Lung (tissue), 12 donors: ENCODE results near the gene FCRL6. TPM values are rescaled to one million over a fixed set of nuclear protein-coding genes. Genes with fewer than 3 reads are reported as not detected.

Experiments used
- ATAC-seq: fragments of 200-7000 bp; cut with Tn5 transposase; one replicate; pipeline ENCODE4 v1.9.1; 2020; ENCODE audit warnings: moderate number of reproducible peaks; ENCODE audit not compliant: insufficient read depth, low FRiP score
- DNase-seq, 3 donors: peaks; one replicate each; pipeline ENCODE4 v3.0.0-alpha.2; 2013 to 2017
- H3K27ac ChIP-seq, 2 donors: one replicate each; pipeline ENCODE4 v1.5.1; 2013; ENCODE audit warnings: mild to moderate bottlenecking in 2 of 2, moderate library complexity in 2 of 2, control low read depth in 1 of 2, inconsistent platforms in 1 of 2, low read depth in 1 of 2, low read length in 1 of 2
- H3K27me3 ChIP-seq, 3 donors: one replicate each; pipeline ENCODE4 v1.5.1; 2013; ENCODE audit warnings: low read length in 2 of 3; ENCODE audit not compliant: control insufficient read depth in 3 of 3, insufficient read depth in 3 of 3
- H3K36me3 ChIP-seq, 4 donors: one replicate each; pipeline ENCODE4 v1.5.1; 2013; ENCODE audit warnings: low read length in 4 of 4, mild to moderate bottlenecking in 1 of 4, moderate library complexity in 1 of 4; ENCODE audit not compliant: control insufficient read depth in 4 of 4, insufficient read depth in 4 of 4
- H3K4me1 ChIP-seq, 5 donors: one replicate each; pipeline ENCODE4 v1.5.1; 2013; ENCODE audit warnings: low read length in 5 of 5, mild to moderate bottlenecking in 2 of 5, moderate library complexity in 1 of 5; ENCODE audit not compliant: control insufficient read depth in 5 of 5, insufficient read depth in 5 of 5
- H3K4me3 ChIP-seq: one replicate; pipeline ENCODE4 v1.5.1; 2013; ENCODE audit warnings: mild to moderate bottlenecking, control low read depth, moderate library complexity
- H3K9ac ChIP-seq, 2 donors: one replicate each; pipeline ENCODE4 v1.5.1; 2013; ENCODE audit warnings: low read length in 2 of 2, control low read depth in 1 of 2; ENCODE audit not compliant: insufficient read depth in 1 of 2
- H3K9me3 ChIP-seq, 4 donors: one replicate each; pipeline ENCODE4 v1.5.1; 2013; ENCODE audit warnings: low read length in 3 of 4, mild to moderate bottlenecking in 1 of 4, moderate library complexity in 1 of 4; ENCODE audit not compliant: control insufficient read depth in 4 of 4, insufficient read depth in 3 of 4
- WGBS, 2 donors: extraction: QIAGEN DNeasy Blood & Tissue Kit; methylation state at CpG; one replicate each; pipeline ENCODE4 v1.1.7; 2013; 5-methylcytosine and 5-hydroxymethylcytosine counted together
- polyA plus RNA-seq, 2 donors: library from polyadenylated mRNA; stranded (reverse); fragments of 200-250 nt; gene quantifications; one replicate each; pipeline ENCODE4 v1.2.1, GENCODE V29; 2013
- total RNA-seq, 2 donors: library from RNA; depleted of rRNA in 1 of 2; stranded (reverse); fragments of >200 nt in 1 of 2; gene quantifications; one replicate each; pipeline ENCODE4 v1.2.1, GENCODE V29; 2014 to 2021
- TF ChIP-seq, protein P1 (sequence below): IDR thresholded peaks from 2 replicates; pipeline ENCODE4 v1.5.1; 2012; ENCODE audit warnings: mild to moderate bottlenecking; ENCODE audit errors: control extremely low read depth, extremely low read depth
- donor health status: control.
- donor health status: control.
- donor health status: Bipolar disorder and iron deficiency.
- donor health status: healthy.
- donor health status: DM: yes; HTN: yes; CAD: no.

FCRL6 gene
- total and polyA plus RNA-seq, 4 donors: 0.55 to 0.82 (median 0.71) TPM

DNA sequence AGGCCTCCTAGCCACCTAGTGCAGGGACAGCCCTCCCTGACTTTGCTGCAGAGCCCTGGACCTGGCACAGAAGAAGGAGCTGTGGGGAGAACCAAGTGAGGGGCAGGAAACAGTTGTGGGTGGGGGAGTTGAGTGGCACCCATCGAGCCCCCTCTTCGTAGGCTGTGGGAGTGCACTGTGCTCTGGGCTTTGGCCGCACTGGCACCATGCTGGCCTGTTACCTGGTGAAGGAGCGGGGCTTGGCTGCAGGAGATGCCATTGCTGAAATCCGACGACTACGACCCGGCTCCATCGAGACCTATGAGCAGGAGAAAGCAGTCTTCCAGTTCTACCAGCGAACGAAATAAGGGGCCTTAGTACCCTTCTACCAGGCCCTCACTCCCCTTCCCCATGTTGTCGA lies 20.2 kb upstream of the FCRL6 start:
- Histone ChIP-seq H3K4me3 (peak overlapping the region; percentile 1), H3K4me1 (peaks cover 0 to 13% (median 5%) of the 10 kb centered on the region in 5 donors), H3K9ac (no peak overlapping the region), H3K9me3 (no peaks in the 10 kb centered on the region), H3K27me3 (no peaks in the 10 kb centered on the region), H3K27ac (peak overlapping the region in 1 of 2 donors; percentile 37), H3K36me3 (no peaks in the 10 kb centered on the region)
- 94% methylated on average over 12 of the region's 12 CpGs for WGBS, 2 donors
- TF ChIP-seq, protein P1, sequence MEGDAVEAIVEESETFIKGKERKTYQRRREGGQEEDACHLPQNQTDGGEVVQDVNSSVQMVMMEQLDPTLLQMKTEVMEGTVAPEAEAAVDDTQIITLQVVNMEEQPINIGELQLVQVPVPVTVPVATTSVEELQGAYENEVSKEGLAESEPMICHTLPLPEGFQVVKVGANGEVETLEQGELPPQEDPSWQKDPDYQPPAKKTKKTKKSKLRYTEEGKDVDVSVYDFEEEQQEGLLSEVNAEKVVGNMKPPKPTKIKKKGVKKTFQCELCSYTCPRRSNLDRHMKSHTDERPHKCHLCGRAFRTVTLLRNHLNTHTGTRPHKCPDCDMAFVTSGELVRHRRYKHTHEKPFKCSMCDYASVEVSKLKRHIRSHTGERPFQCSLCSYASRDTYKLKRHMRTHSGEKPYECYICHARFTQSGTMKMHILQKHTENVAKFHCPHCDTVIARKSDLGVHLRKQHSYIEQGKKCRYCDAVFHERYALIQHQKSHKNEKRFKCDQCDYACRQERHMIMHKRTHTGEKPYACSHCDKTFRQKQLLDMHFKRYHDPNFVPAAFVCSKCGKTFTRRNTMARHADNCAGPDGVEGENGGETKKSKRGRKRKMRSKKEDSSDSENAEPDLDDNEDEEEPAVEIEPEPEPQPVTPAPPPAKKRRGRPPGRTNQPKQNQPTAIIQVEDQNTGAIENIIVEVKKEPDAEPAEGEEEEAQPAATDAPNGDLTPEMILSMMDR: no peak
- ATAC-seq (no peak), DNase-seq (no peak)

DNA sequence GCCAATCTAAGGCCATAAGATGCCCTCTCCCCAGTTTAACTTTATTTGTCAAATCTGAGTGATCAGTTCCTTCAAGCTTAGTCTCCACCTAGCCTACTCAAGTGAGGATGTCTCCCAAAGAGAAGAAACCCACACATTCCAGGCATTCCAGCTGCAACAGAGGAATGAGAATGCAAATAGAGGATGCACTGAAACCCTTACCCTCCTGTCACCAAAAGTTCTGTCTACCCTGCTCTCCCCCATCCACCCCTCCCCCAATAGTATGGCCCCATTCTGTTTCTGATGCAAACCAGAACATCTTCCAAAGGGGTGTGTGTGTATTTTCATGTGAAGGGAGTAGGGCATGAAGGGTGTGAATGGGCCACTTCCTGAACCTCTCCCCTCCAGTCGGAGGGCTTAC lies 18.4 kb upstream of the FCRL6 start:
- H3K4me3 ChIP-seq: no peak overlapping the region
- TF ChIP-seq, protein P1: no peak
- no peak for DNase-seq
- WGBS, 2 donors: 63 to 100% methylated on average over 1 of the region's 1 CpG
- ATAC-seq: no peak
- no peaks in the 10 kb centered on the region for H3K27me3 ChIP-seq
- H3K4me1 ChIP-seq: peaks cover 0 to 13% (median 5%) of the 10 kb centered on the region in 5 donors
- H3K27ac ChIP-seq: no peak overlapping the region
- no peak overlapping the region for H3K9ac ChIP-seq
- H3K9me3 ChIP-seq: no peaks in the 10 kb centered on the region
- no peaks in the 10 kb centered on the region for H3K36me3 ChIP-seq

GRCh38 chr1:159786465-159786864 lies 15.7 kb upstream of the FCRL6 start:
- Histone ChIP-seq H3K9me3 (no peaks in the 10 kb centered on the region), H3K9ac (no peak overlapping the region), H3K4me3 (no peak overlapping the region), H3K4me1 (peaks cover 0 to 11% (median 3%) of the 10 kb centered on the region in 5 donors), H3K27me3 (no peaks in the 10 kb centered on the region), H3K27ac (no peak overlapping the region), H3K36me3 (no peaks in the 10 kb centered on the region)
- TF ChIP-seq, protein P1: no peak
- DNase-seq (peak in 2 of 3 donors; percentile 26 to 32), ATAC-seq (no peak)
- 53 to 65% methylated on average over 3 of the region's 3 CpGs for WGBS, 2 donors

DNA sequence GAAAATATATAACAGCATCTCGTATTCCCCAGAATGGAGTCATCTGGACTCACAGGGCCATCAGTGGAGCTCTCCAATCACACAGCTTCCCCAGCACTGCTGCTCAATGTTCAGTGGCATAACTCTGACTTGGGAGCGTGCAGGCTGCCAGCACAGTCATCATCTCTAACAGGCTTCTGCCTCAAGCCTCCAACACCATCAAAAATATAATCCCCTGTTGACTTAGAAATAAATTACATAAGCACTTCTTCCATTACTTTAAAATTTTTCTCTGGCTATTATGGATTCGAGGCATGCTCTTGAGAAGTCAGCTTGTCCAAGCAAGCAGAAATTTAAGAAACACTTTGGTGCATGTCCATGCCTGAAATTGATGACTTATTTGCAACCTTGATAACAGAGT lies 15.2 kb upstream of the FCRL6 start:
- TF ChIP-seq, protein P1: no peak
- Histone ChIP-seq H3K9ac (no peak overlapping the region), H3K4me3 (no peak overlapping the region), H3K4me1 (peaks cover 0 to 9% (median 0%) of the 10 kb centered on the region in 5 donors), H3K27ac (no peak overlapping the region), H3K36me3 (no peaks in the 10 kb centered on the region), H3K27me3 (no peaks in the 10 kb centered on the region), H3K9me3 (no peaks in the 10 kb centered on the region)
- WGBS, 2 donors: 68 to 88% methylated on average over 3 of the region's 3 CpGs
- DNase-seq (peak in 1 of 3 donors; percentile 18), ATAC-seq (no peak)
